HepG2 (cell line): Measurements from ENCODE around the gene GON4L. TPM values are rescaled to one million over a fixed set of nuclear protein-coding genes. Genes with fewer than 3 reads are reported as not detected.

ENCODE experiments used
- CC2D1A ChIP-seq: sonication (generic); formaldehyde crosslinking; IDR thresholded peaks from 2 replicates; pipeline ENCODE4 v1.8.1; 2023; ENCODE audit warnings: mild to moderate bottlenecking, missing genetic modification reagents
- DNMT1 ChIP-seq: sonication (generic); formaldehyde crosslinking; IDR thresholded peaks from 2 replicates; pipeline ENCODE4 v1.5.1; 2020; ENCODE audit warnings: mild to moderate bottlenecking, missing genetic modification reagents
- DPF2 ChIP-seq: sonication (generic); formaldehyde crosslinking; IDR thresholded peaks from 2 replicates; pipeline ENCODE4 v1.4.0; 2020; ENCODE audit warnings: mild to moderate bottlenecking, low read depth, missing genetic modification reagents, borderline replicate concordance
- DRAP1 ChIP-seq: IDR thresholded peaks from 2 replicates; pipeline ENCODE4 v1.6.1; 2016; ENCODE audit warnings: missing genetic modification reagents, missing compliant biosample characterization
- E2F5 ChIP-seq: sonication (generic); formaldehyde crosslinking; conservative IDR thresholded peaks from 2 replicates; pipeline ENCODE4 v1.4.0; 2020; ENCODE audit warnings: missing genetic modification reagents
- HNRNPLL ChIP-seq: fragments of 200-400 bp; formaldehyde crosslinking; IDR thresholded peaks from 2 replicates; pipeline ENCODE4 v1.6.1; 2017; ENCODE audit warnings: mild to moderate bottlenecking, low read depth, low read length; ENCODE audit not compliant: poor library complexity, severe bottlenecking
- KLF9 ChIP-seq: IDR thresholded peaks from 2 replicates; pipeline ENCODE4 v1.6.1; 2016; ENCODE audit warnings: low read depth
- MXD1 ChIP-seq: sonication (generic); formaldehyde crosslinking; IDR thresholded peaks from 2 replicates; pipeline ENCODE4 v1.4.0; 2020; ENCODE audit warnings: mild to moderate bottlenecking, missing genetic modification reagents
- RAD51 ChIP-seq: fragments of 450-650 bp; IDR thresholded peaks from 2 replicates; pipeline ENCODE4 v1.6.1; 2016; ENCODE audit warnings: borderline replicate concordance
- SCMH1 ChIP-seq: sonication (generic); formaldehyde crosslinking; IDR thresholded peaks from 2 replicates; pipeline ENCODE4 v1.9.0; 2021; ENCODE audit warnings: missing genetic modification reagents, mild to moderate bottlenecking, borderline replicate concordance
- SP2 ChIP-seq: sonication (generic); formaldehyde crosslinking; IDR thresholded peaks from 2 replicates; pipeline ENCODE4 v1.5.1; 2020; ENCODE audit warnings: mild to moderate bottlenecking, missing genetic modification reagents
- U2AF2 ChIP-seq: fragments of 200-400 bp; formaldehyde crosslinking; IDR thresholded peaks from 2 replicates; pipeline ENCODE4 v1.6.1; 2017; ENCODE audit warnings: low read depth, mild to moderate bottlenecking, low read length
- ZBTB4 ChIP-seq: sonication (generic); formaldehyde crosslinking; IDR thresholded peaks from 2 replicates; pipeline ENCODE4 v1.4.0; 2020; ENCODE audit warnings: missing genetic modification reagents, mild to moderate bottlenecking, borderline replicate concordance
- ZFP37 ChIP-seq: sonication (generic); formaldehyde crosslinking; IDR thresholded peaks from 2 replicates; pipeline ENCODE4 v1.4.0; 2020; ENCODE audit warnings: missing genetic modification reagents, borderline replicate concordance
- ZMYM2 ChIP-seq: sonication (generic); formaldehyde crosslinking; IDR thresholded peaks from 2 replicates; pipeline ENCODE4 v1.8.0; 2022; ENCODE audit warnings: mild to moderate bottlenecking, missing genetic modification reagents
- ZNF224 ChIP-seq: sonication (generic); formaldehyde crosslinking; IDR thresholded peaks from 2 replicates; pipeline ENCODE4 v1.5.0; 2020; ENCODE audit warnings: mild to moderate bottlenecking, missing genetic modification reagents
- ZNF274 ChIP-seq: sonication (generic); formaldehyde crosslinking; IDR thresholded peaks from 2 replicates; pipeline ENCODE4 v1.5.1; 2020; ENCODE audit warnings: mild to moderate bottlenecking, missing genetic modification reagents
- ZNF414 ChIP-seq: sonication (generic); formaldehyde crosslinking; IDR thresholded peaks from 2 replicates; pipeline ENCODE4 v1.5.0; 2020; ENCODE audit warnings: missing genetic modification reagents
- ZNF513 ChIP-seq: sonication (generic); formaldehyde crosslinking; conservative IDR thresholded peaks from 2 replicates; pipeline ENCODE4 v1.5.0; 2020; ENCODE audit warnings: missing genetic modification reagents
- ZNF569 ChIP-seq: sonication (generic); formaldehyde crosslinking; IDR thresholded peaks from 2 replicates; pipeline ENCODE4 v1.5.0; 2020; ENCODE audit warnings: mild to moderate bottlenecking, missing genetic modification reagents, moderate library complexity, borderline replicate concordance
- ZNF607 ChIP-seq: sonication (generic); formaldehyde crosslinking; IDR thresholded peaks from 2 replicates; pipeline ENCODE4 v1.5.1; 2020; ENCODE audit warnings: missing genetic modification reagents, mild to moderate bottlenecking, borderline replicate concordance
- ZNF703 ChIP-seq: sonication (generic); formaldehyde crosslinking; IDR thresholded peaks from 2 replicates; pipeline ENCODE4 v1.5.1; 2020; ENCODE audit warnings: missing genetic modification reagents, mild to moderate bottlenecking, moderate library complexity, borderline replicate concordance
- ZNF713 ChIP-seq: sonication (generic); formaldehyde crosslinking; IDR thresholded peaks from 2 replicates; pipeline ENCODE4 v1.4.0; 2020; ENCODE audit warnings: mild to moderate bottlenecking, missing genetic modification reagents
- ZSCAN25 ChIP-seq: sonication (generic); formaldehyde crosslinking; IDR thresholded peaks from 2 replicates; pipeline ENCODE4 v1.8.0; 2022; ENCODE audit warnings: mild to moderate bottlenecking, missing genetic modification reagents
- ZSCAN30 ChIP-seq: sonication (generic); formaldehyde crosslinking; IDR thresholded peaks from 2 replicates; pipeline ENCODE4 v1.5.0; 2020; ENCODE audit warnings: mild to moderate bottlenecking, missing genetic modification reagents
- polyA plus RNA-seq, 8 experiments: library from polyadenylated mRNA; depleted of rRNA in 3 of 8; stranded (reverse) in 7 of 8; unstranded in 1 of 8; fragments of >200 nt; fragmentation: Illumina TruSeq in 4 of 8; extraction: Trizol in 4 of 8; gene quantifications; 2 replicates each; pipeline versions ENCODE4 v1.2.1 to v1.2.3, GENCODE V29; 2011 to 2016; ENCODE audit warnings: low read depth in 4 of 8, missing spikeins in 1 of 8, mixed read lengths in 1 of 8; ENCODE audit not compliant: insufficient read depth in 1 of 8
- total RNA-seq, 5 experiments: library from RNA; depleted of rRNA; stranded (reverse); fragments of >200 nt; fragmentation: Illumina TruSeq; extraction: Trizol; gene quantifications; 2 replicates each; pipeline ENCODE4 v1.2.3, GENCODE V29; 2016; ENCODE audit warnings: low read depth in 1 of 5

The GON4L gene
- total and polyA plus RNA-seq, 2 of the 13 experiments (the other 11 are each of a cell fraction or from before 2014, with no cell fraction given), result 14.6 to 19.6 TPM

GRCh38 chr1:155858800-155859233 is 1.8 kb upstream of the GON4L start (continued):
- TF ChIP-seq ZMYM2, result peak; percentile 73
- no peak for TF ChIP-seq KLF9
- no peak for TF ChIP-seq ZSCAN25
- no peak for TF ChIP-seq CC2D1A (CRISPR knock-in tag)
- TF ChIP-seq ZNF224 (CRISPR knock-in tag), result no peak
- no peak for TF ChIP-seq ZNF703 (CRISPR knock-in tag)
- TF ChIP-seq SCMH1 (CRISPR knock-in tag), result no peak
- no peak for TF ChIP-seq ZNF513
- TF ChIP-seq SP2, result no peak
- no peak for TF ChIP-seq ZNF607
- no peak for TF ChIP-seq ZNF569
- TF ChIP-seq DNMT1, result no peak
- TF ChIP-seq ZFP37 (CRISPR knock-in tag), result no peak
- TF ChIP-seq HNRNPLL, result no peak
- no peak for TF ChIP-seq ZNF414 (CRISPR knock-in tag)
- no peak for TF ChIP-seq ZNF274 (CRISPR knock-in tag)
- TF ChIP-seq ZSCAN30 (CRISPR knock-in tag), result 0 out of 2 replicates have a peak, but pooled peaks have one; percentile 64
- TF ChIP-seq MXD1, result no peak
- TF ChIP-seq DPF2 (CRISPR knock-in tag), result no peak
- TF ChIP-seq RAD51, result no peak
- TF ChIP-seq DRAP1 (CRISPR knock-in tag), result no peak
- no peak for TF ChIP-seq E2F5
- no peak for TF ChIP-seq U2AF2
- no peak for TF ChIP-seq ZNF713 (CRISPR knock-in tag)
- TF ChIP-seq ZBTB4 (CRISPR knock-in tag), result no peak
